ENCODE data around the gene USO1. TPM values are rescaled to one million over a fixed set of nuclear protein-coding genes. Genes with fewer than 3 reads are reported as not detected.
A peak's percentile ranks its signal among the peaks of the same experiment; 100 is the strongest.

Gene USO1
- total and polyA plus RNA-seq, 12 donors, result 27.4 to 109 (median 69.8) TPM

GRCh38 chr4:75848891-75849290 lies 124.5 kb downstream of the USO1 start:
- H3K4me3 ChIP-seq, result no peak overlapping the region
- intact Hi-C loops (cut with DNase I), result loop anchor here in 1 of 2 donors (5.0 kb wide), 1 partner anchor 197 kb away; no protein-coding TSS in a partner anchor
- WGBS, 4 donors, result 73 to 75% (median 73%) methylated on average over 4 of the region's 4 CpGs
- H3K4me1 ChIP-seq (replicated peaks in 1 of 2), result peaks cover 5 to 10% of the 10 kb centered on the region in 2 donors
- H3K27me3 ChIP-seq, result no peaks in the 10 kb centered on the region
- no peak for DNase-seq
- TF ChIP-seq POLR2A (IDR thresholded peaks at IDR 0.05), result no peak
- no peak for TF ChIP-seq CTCF (IDR thresholded peaks at IDR 0.05)
- no peaks in the 10 kb centered on the region for H3K36me3 ChIP-seq (replicated peaks in 1 of 2)
- no peaks in the 10 kb centered on the region for H3K9me3 ChIP-seq (replicated peaks in 1 of 3)
- no peak overlapping the region for H3K27ac ChIP-seq

GRCh38 chr4:75849461-75849860 lies 125.1 kb downstream of the USO1 start:
- no peaks in the 10 kb centered on the region for H3K27me3 ChIP-seq
- TF ChIP-seq CTCF (IDR thresholded peaks at IDR 0.05), result no peak
- no peak for TF ChIP-seq POLR2A (IDR thresholded peaks at IDR 0.05)
- H3K9me3 ChIP-seq (replicated peaks in 1 of 3), result no peaks in the 10 kb centered on the region
- WGBS, 4 donors, result 68 to 73% (median 71%) methylated on average over 6 of the region's 6 CpGs
- H3K27ac ChIP-seq, result no peak overlapping the region
- no peak overlapping the region for H3K4me3 ChIP-seq
- DNase-seq, result no peak
- H3K4me1 ChIP-seq (replicated peaks in 1 of 2), result peaks cover 3 to 4% of the 10 kb centered on the region in 2 donors
- no peaks in the 10 kb centered on the region for H3K36me3 ChIP-seq (replicated peaks in 1 of 2)
- intact Hi-C loops (cut with DNase I), result loop anchor here in 1 of 2 donors (5.0 kb wide), 1 partner anchor 197 kb away; no protein-coding TSS in a partner anchor

GRCh38 chr4:75858721-75859120 lies 134.3 kb downstream of the USO1 start:
- no peaks in the 10 kb centered on the region for H3K27me3 ChIP-seq
- 54 to 98% (median 80%) methylated on average over 1 of the region's 1 CpG for WGBS, 4 donors
- H3K9me3 ChIP-seq (replicated peaks in 1 of 3), result no peaks in the 10 kb centered on the region
- no peaks in the 10 kb centered on the region for H3K36me3 ChIP-seq (replicated peaks in 1 of 2)
- intact Hi-C loops (cut with DNase I), result no loop called here
- no peak overlapping the region for H3K4me3 ChIP-seq
- DNase-seq, result no peak
- H3K27ac ChIP-seq, result no peak overlapping the region
- no peaks in the 10 kb centered on the region for H3K4me1 ChIP-seq (replicated peaks in 1 of 2)
- TF ChIP-seq POLR2A (IDR thresholded peaks at IDR 0.05), result no peak
- TF ChIP-seq CTCF (IDR thresholded peaks at IDR 0.05), result no peak

- WGBS, 4 donors, result 44 to 57% (median 52%) methylated on average over 5 of the region's 5 CpGs
Measured at GRCh38 chr4:75860606-75861005, 136.2 kb downstream of the USO1 start.

More at GRCh38 chr4:75860606-75861005, 136.2 kb downstream of the USO1 start:
- Histone ChIP-seq H3K27ac (no peak overlapping the region), H3K9me3 (replicated peaks in 1 of 3) (no peaks in the 10 kb centered on the region), H3K4me3 (no peak overlapping the region), H3K27me3 (no peaks in the 10 kb centered on the region), H3K4me1 (replicated peaks in 1 of 2) (no peaks in the 10 kb centered on the region), H3K36me3 (replicated peaks in 1 of 2) (no peaks in the 10 kb centered on the region)
- TF ChIP-seq POLR2A (IDR thresholded peaks at IDR 0.05) (no peak), CTCF (IDR thresholded peaks at IDR 0.05) (no peak)
- intact Hi-C loops (cut with DNase I), result no loop called here
- DNase-seq, result peak in 4 of 7 donors; percentile 20 to 54 (median 24)

Small RNAs within 50 kb of the gene (small RNA-seq; reads per million reads assigned to genes)
- 0 reads per million in 2 donors for gene RNU2-16P

Other genes starting within 250 kb of the USO1 start
- 10 to 100 TPM; 18.7 to 54.2 (median 32.7) TPM for gene RCHY1, start 210.2 kb upstream of the USO1 start, total RNA-seq
- 10 to 100 TPM in 2 of 3 donors, 1 to 10 TPM in 1; 7.4 to 52.7 (median 15.3) TPM for gene RCHY1, start 210.2 kb upstream of the USO1 start, polyA plus RNA-seq
- gene THAP6, start 210.1 kb upstream of the USO1 start, total RNA-seq, result 10 to 100 TPM in 7 of 9 donors, 1 to 10 TPM in 2; 5.9 to 54.4 (median 18.8) TPM
- gene THAP6, start 210.1 kb upstream of the USO1 start, polyA plus RNA-seq, result 10 to 100 TPM in 1 of 3 donors, 1 to 10 TPM in 2; 4.2 to 21.9 (median 6.1) TPM
- not detected for gene ODAPH, start 168.5 kb upstream of the USO1 start, total RNA-seq
- gene ODAPH, start 168.5 kb upstream of the USO1 start, polyA plus RNA-seq, result under 1 TPM in 2 of 3 donors, not detected in 1; 0.13 to 0.24 TPM
- gene CDKL2, start 94.0 kb upstream of the USO1 start, total RNA-seq, result 1 to 10 TPM in 2 of 9 donors, under 1 TPM in 7; 0.17 to 1.8 (median 0.63) TPM
- 1 to 10 TPM in 1 of 3 donors, under 1 TPM in 2; 0.13 to 1.1 (median 0.32) TPM for gene CDKL2, start 94.0 kb upstream of the USO1 start, polyA plus RNA-seq
- 100 to 1,000 TPM in 8 of 9 donors, 10 to 100 TPM in 1; 80.4 to 215 (median 116) TPM for gene G3BP2, start 51.2 kb upstream of the USO1 start, total RNA-seq
- gene G3BP2, start 51.2 kb upstream of the USO1 start, polyA plus RNA-seq, result 100 to 1,000 TPM in 1 of 3 donors, 10 to 100 TPM in 2; 10.0 to 167 (median 22.6) TPM
- gene PPEF2, start 177.9 kb downstream of the USO1 start, total RNA-seq, result under 1 TPM in 2 of 9 donors, not detected in 7; 0.06 to 0.08 TPM
- under 1 TPM in 1 of 3 donors, not detected in 2; 0.03 TPM for gene PPEF2, start 177.9 kb downstream of the USO1 start, polyA plus RNA-seq
- gene NAAA, start 216.4 kb downstream of the USO1 start, total RNA-seq, result 10 to 100 TPM; 19.1 to 75.6 (median 30.1) TPM
- 10 to 100 TPM in 1 of 3 donors, 1 to 10 TPM in 2; 5.1 to 12.5 (median 7.8) TPM for gene NAAA, start 216.4 kb downstream of the USO1 start, polyA plus RNA-seq

All from adrenal gland (tissue), 12 donors.